Natural killer cell (primary cell): ENCODE results near the gene SLC44A4. TPM values are rescaled to one million over a fixed set of nuclear protein-coding genes. Genes with fewer than 3 reads are reported as not detected.
A peak's percentile ranks its signal among the peaks of the same experiment; 100 is the strongest.

Source experiments
- ATAC-seq, 3 donors: fragments of 150-1000 bp in 2 of 3; fragments of 200-7000 bp in 1 of 3; cut with Tn5 transposase; 1 replicate in 1 of 3; 2 replicates in 2 of 3; pipeline ENCODE4 v1.10.0; 2021; ENCODE audit warnings: mild to moderate bottlenecking in 2 of 3, moderate library complexity in 2 of 3
- DNase-seq, 2 donors: peaks; one replicate each; pipeline versions ENCODE4 v3.0.0 to v3.0.0-alpha.2; 2013 to 2021; ENCODE audit warnings: mixed read lengths in 1 of 2
- H3K27ac ChIP-seq: one replicate; pipeline ENCODE4 v1.5.1; 2013; ENCODE audit warnings: mild to moderate bottlenecking, low read length
- H3K27me3 ChIP-seq: one replicate; pipeline ENCODE4 v1.6.1; 2013; ENCODE audit warnings: low read length; ENCODE audit not compliant: control insufficient read depth, insufficient read depth
- H3K36me3 ChIP-seq: one replicate; pipeline ENCODE4 v1.6.1; 2013; ENCODE audit warnings: low read length; ENCODE audit not compliant: control insufficient read depth, insufficient read depth
- H3K4me1 ChIP-seq: one replicate; pipeline ENCODE4 v1.6.1; 2013; ENCODE audit warnings: low read length; ENCODE audit not compliant: control insufficient read depth, insufficient read depth
- H3K4me3 ChIP-seq: one replicate; pipeline ENCODE4 v1.5.1; 2013; ENCODE audit warnings: low read length
- H3K9me3 ChIP-seq: one replicate; pipeline ENCODE4 v1.6.1; 2013; ENCODE audit warnings: low read length; ENCODE audit not compliant: control insufficient read depth, insufficient read depth
- H3K27ac Mint-ChIP-seq, 2 donors: one replicate each; pipeline ENCODE4 v1.8.0; 2022; ENCODE audit warnings: mild to moderate bottlenecking in 2 of 2, mixed read lengths in 2 of 2, moderate library complexity in 1 of 2
- H3K27me3 Mint-ChIP-seq, 2 donors: one replicate each; pipeline ENCODE4 v1.8.0; 2022; ENCODE audit warnings: low read depth in 2 of 2, mixed read lengths in 2 of 2
- H3K36me3 Mint-ChIP-seq: one replicate; pipeline ENCODE4 v1.8.0; 2022; ENCODE audit warnings: mixed read lengths
- H3K4me1 Mint-ChIP-seq, 2 donors: one replicate each; pipeline ENCODE4 v1.8.0; 2022; ENCODE audit warnings: mixed read lengths in 2 of 2
- H3K4me3 Mint-ChIP-seq: one replicate; pipeline ENCODE4 v1.8.0; 2022; ENCODE audit warnings: mild to moderate bottlenecking, moderate library complexity, mixed read lengths
- H3K9me3 Mint-ChIP-seq, 2 donors: one replicate each; pipeline ENCODE4 v1.8.0; 2022; ENCODE audit warnings: mixed read lengths in 2 of 2
- CTCF ChIP-seq: fragments of 200-600 bp; IDR thresholded peaks from one replicate; pipeline ENCODE4 v1.8.0; 2022; ENCODE audit warnings: antibody characterized with exemption
- WGBS: methylation state at CpG from one replicate; pipeline ENCODE4 v1.1.7; 2013; ENCODE audit warnings: missing lambda C conversion rate; ENCODE audit not compliant: insufficient coverage; 5-methylcytosine and 5-hydroxymethylcytosine counted together
- intact Hi-C: fragments of 100-400 bp; cut with micrococcal nuclease; formaldehyde crosslinking; loops from one replicate; pipeline ENCODE4 v1.14.2; 2022
- total RNA-seq, 4 donors: library from RNA; stranded (reverse); fragments of 120-200 nt in 1 of 4; gene quantifications; one replicate each; pipeline versions ENCODE4 v1.2.3 to v1.2.4, GENCODE V29; 2013 to 2022

SLC44A4 gene
- total RNA-seq, 3 donors from 2014 or later (not counting 1 experiment from before 2014, with no cell fraction given): 0.48 TPM; not detected in 2

- under 1% methylated on average over 13 of the region's 13 CpGs for WGBS
- peaks cover 21 to 24% of the 10 kb centered on the region in 2 donors for H3K4me1 Mint-ChIP-seq
- intact Hi-C loops: no loop called here
Observed at GRCh38 chr6:31814677-31815024, 64.1 kb downstream of the SLC44A4 start.

DNA sequence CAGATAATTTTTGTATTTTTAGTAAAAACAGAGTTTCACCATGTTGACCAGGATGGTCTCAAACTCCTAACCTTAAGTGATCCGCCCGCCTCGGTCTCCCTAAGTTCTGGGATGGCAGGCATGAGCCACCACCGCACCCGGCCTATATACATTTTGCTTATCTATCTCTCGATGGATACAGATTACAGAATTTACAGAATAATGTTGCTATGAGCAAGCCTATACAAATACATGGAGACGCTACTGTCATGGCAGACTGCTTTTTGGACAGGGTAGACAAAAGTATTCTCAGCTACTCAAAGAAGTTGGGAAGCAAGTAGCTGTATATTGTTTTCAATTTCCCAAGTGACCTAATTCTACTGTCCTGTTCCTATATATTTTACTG lies 65.3 kb downstream of the SLC44A4 start:
- 98% methylated on average over 7 of the region's 7 CpGs for WGBS
- intact Hi-C loops: no loop called here

More at GRCh38 chr6:31814677-31815024, 64.1 kb downstream of the SLC44A4 start:
- DNase-seq (peak in 1 of 2 donors; percentile 86), ATAC-seq (peak; percentile 49 to 63 (median 60))
- H3K36me3 Mint-ChIP-seq: no peaks in the 10 kb centered on the region
- no peak for TF ChIP-seq CTCF
- Histone ChIP-seq H3K27ac (peak overlapping the region; percentile 61), H3K36me3 (peaks cover 6% of the 10 kb centered on the region), H3K4me1 (peaks cover 25% of the 10 kb centered on the region), H3K9me3 (no peaks in the 10 kb centered on the region), H3K27me3 (no peaks in the 10 kb centered on the region), H3K4me3 (peak overlapping the region; percentile 57)
- H3K27ac Mint-ChIP-seq: peak overlapping the region; percentile 85 to 91
- H3K4me3 Mint-ChIP-seq: peak overlapping the region; percentile 90
- H3K27me3 Mint-ChIP-seq: no peaks in the 10 kb centered on the region
- no peaks in the 10 kb centered on the region for H3K9me3 Mint-ChIP-seq

More for the DNA sequence above, 65.3 kb downstream of the SLC44A4 start:
- Histone ChIP-seq H3K4me3 (no peak overlapping the region), H3K27me3 (no peaks in the 10 kb centered on the region), H3K36me3 (peaks cover 6% of the 10 kb centered on the region), H3K9me3 (no peaks in the 10 kb centered on the region), H3K4me1 (peaks cover 18% of the 10 kb centered on the region), H3K27ac (no peak overlapping the region)
- H3K4me1 Mint-ChIP-seq: peaks cover 19 to 24% of the 10 kb centered on the region in 2 donors
- no peaks in the 10 kb centered on the region for H3K36me3 Mint-ChIP-seq
- ATAC-seq (no peak), DNase-seq (no peak)
- H3K9me3 Mint-ChIP-seq: no peaks in the 10 kb centered on the region
- peak overlapping the region; percentile 85 to 91 for H3K27ac Mint-ChIP-seq
- H3K4me3 Mint-ChIP-seq: peak overlapping the region; percentile 90
- no peaks in the 10 kb centered on the region for H3K27me3 Mint-ChIP-seq
- TF ChIP-seq CTCF: no peak

Other genes with a start within 250 kb of the SLC44A4 start
- 100 to 1,000 TPM; 264 to 303 (median 274) TPM for gene BAG6, start 226.3 kb downstream of the SLC44A4 start, total RNA-seq
- gene APOM, start 223.1 kb downstream of the SLC44A4 start, total RNA-seq: 1 to 10 TPM; 2.6 to 2.8 (median 2.7) TPM
- 10 to 100 TPM; 25.9 to 29.9 (median 27.4) TPM for gene C6orf47, start 218.2 kb downstream of the SLC44A4 start, total RNA-seq
- gene GPANK1, start 214.0 kb downstream of the SLC44A4 start, total RNA-seq: 10 to 100 TPM; 16.0 to 20.3 (median 18.2) TPM
- gene CSNK2B, start 212.9 kb downstream of the SLC44A4 start, total RNA-seq: 100 to 1,000 TPM; 140 to 157 (median 141) TPM
- gene LY6G5B, start 209.0 kb downstream of the SLC44A4 start, total RNA-seq: 10 to 100 TPM; 39.9 to 50.0 (median 46.0) TPM
- gene LY6G5C, start 197.9 kb downstream of the SLC44A4 start, total RNA-seq: 1 to 10 TPM; 2.0 to 7.9 (median 2.7) TPM
- gene ABHD16A, start 175.7 kb downstream of the SLC44A4 start, total RNA-seq: 10 to 100 TPM; 92.0 to 97.6 (median 94.2) TPM
- 1 to 10 TPM in 2 of 3 donors, under 1 TPM in 1; 0.97 to 3.2 (median 1.4) TPM for gene LY6G6F, start 172.1 kb downstream of the SLC44A4 start, total RNA-seq
- under 1 TPM in 1 of 3 donors, not detected in 2; 0.94 TPM for gene LY6G6D, start 163.6 kb downstream of the SLC44A4 start, total RNA-seq
- gene LY6G6C, start 157.3 kb downstream of the SLC44A4 start, total RNA-seq: not detected
- 10 to 100 TPM in 2 of 3 donors, 1 to 10 TPM in 1; 9.4 to 19.0 (median 12.8) TPM for gene MPIG6B, start 155.6 kb downstream of the SLC44A4 start, total RNA-seq
- gene DDAH2, start 149.7 kb downstream of the SLC44A4 start, total RNA-seq: 10 to 100 TPM; 22.3 to 36.1 (median 24.6) TPM
- 100 to 1,000 TPM; 348 to 363 (median 355) TPM for gene CLIC1, start 142.5 kb downstream of the SLC44A4 start, total RNA-seq
- 10 to 100 TPM; 28.2 to 44.6 (median 43.7) TPM for gene MSH5, start 139.0 kb downstream of the SLC44A4 start, total RNA-seq
- gene SAPCD1, start 116.3 kb downstream of the SLC44A4 start, total RNA-seq: 10 to 100 TPM in 1 of 3 donors, 1 to 10 TPM in 2; 5.4 to 14.5 (median 6.9) TPM
- gene VWA7, start 101.7 kb downstream of the SLC44A4 start, total RNA-seq: 1 to 10 TPM; 2.4 to 4.7 (median 3.2) TPM
- gene VARS1, start 83.2 kb downstream of the SLC44A4 start, total RNA-seq: 10 to 100 TPM; 45.2 to 58.6 (median 49.2) TPM
- gene LSM2, start 72.0 kb downstream of the SLC44A4 start, total RNA-seq: 10 to 100 TPM; 28.1 to 34.9 (median 29.2) TPM
- 1 to 10 TPM; 2.0 to 4.5 (median 3.6) TPM for gene HSPA1L, start 63.7 kb downstream of the SLC44A4 start, total RNA-seq
- gene HSPA1A, start 63.5 kb downstream of the SLC44A4 start, total RNA-seq: 10 to 100 TPM; 24.4 to 34.6 (median 34.5) TPM
- 100 to 1,000 TPM in 1 of 3 donors, 10 to 100 TPM in 1, 1 to 10 TPM in 1; 8.5 to 112 (median 15.3) TPM for gene HSPA1B, start 51.3 kb downstream of the SLC44A4 start, total RNA-seq
- gene NEU1, start 16.2 kb downstream of the SLC44A4 start, total RNA-seq: 10 to 100 TPM; 36.1 to 69.6 (median 51.5) TPM
- 10 to 100 TPM; 49.3 to 56.6 (median 55.8) TPM for gene EHMT2, start 18.7 kb upstream of the SLC44A4 start, total RNA-seq
- under 1 TPM; 0.54 to 0.77 (median 0.63) TPM for gene ZBTB12, start 23.1 kb upstream of the SLC44A4 start, total RNA-seq
- 1 to 10 TPM in 2 of 3 donors, under 1 TPM in 1; 0.55 to 1.3 (median 1.0) TPM for gene C2, start 48.7 kb upstream of the SLC44A4 start, total RNA-seq
- gene CFB, start 67.1 kb upstream of the SLC44A4 start, total RNA-seq: under 1 TPM in 1 of 3 donors, not detected in 2; 0.45 TPM
- gene NELFE, start 80.0 kb upstream of the SLC44A4 start, total RNA-seq: 10 to 100 TPM; 52.6 to 62.3 (median 56.3) TPM
- gene SKIC2, start 80.2 kb upstream of the SLC44A4 start, total RNA-seq: 100 to 1,000 TPM; 119 to 184 (median 151) TPM
- gene DXO, start 93.1 kb upstream of the SLC44A4 start, total RNA-seq: 10 to 100 TPM; 37.9 to 54.3 (median 49.0) TPM
- gene C4A, start 103.1 kb upstream of the SLC44A4 start, total RNA-seq: 1 to 10 TPM; 5.0 to 8.2 (median 5.4) TPM
- 1 to 10 TPM; 4.0 to 5.1 (median 4.6) TPM for gene C4B, start 135.8 kb upstream of the SLC44A4 start, total RNA-seq
- gene CYP21A2, start 159.4 kb upstream of the SLC44A4 start, total RNA-seq: under 1 TPM in 2 of 3 donors, not detected in 1; 0.28 to 0.43 TPM
- gene TNXB, start 230.3 kb upstream of the SLC44A4 start, total RNA-seq: 10 to 100 TPM; 11.7 to 15.2 (median 13.5) TPM
- 100 to 1,000 TPM; 157 to 187 (median 178) TPM for gene ATF6B, start 249.2 kb upstream of the SLC44A4 start, total RNA-seq